AG09309 (cell line): ENCODE data around the gene GFOD1.
"Not testable (repeated sequence)": the region's sequence is repeated elsewhere in the genome, so short reads cannot be mapped to it uniquely, and the experiment has no call there.

Experiments used
- DNase-seq: peaks from one replicate; pipeline ENCODE4 v3.0.0-alpha.2; 2010; ENCODE audit warnings: low read depth
- H3K4me3 ChIP-seq: 2 replicates; pipeline ENCODE4 v1.5.1; 2011; ENCODE audit warnings: mild to moderate bottlenecking, low read depth, low read length, moderate library complexity; ENCODE audit not compliant: control insufficient read depth
- CTCF ChIP-seq: IDR thresholded peaks from 2 replicates; pipeline ENCODE4 v1.5.1; 2011; ENCODE audit warnings: mild to moderate bottlenecking, low read depth, low read length, inconsistent platforms; ENCODE audit not compliant: insufficient read depth, control insufficient read depth; ENCODE audit errors: missing control alignments

The GFOD1 gene

GRCh38 chr6:13511913-13512717 lies 24.7 kb upstream of the GFOD1 start:
- no peak for DNase-seq
- no peak overlapping the region for H3K4me3 ChIP-seq
- TF ChIP-seq CTCF: no peak

DNA sequence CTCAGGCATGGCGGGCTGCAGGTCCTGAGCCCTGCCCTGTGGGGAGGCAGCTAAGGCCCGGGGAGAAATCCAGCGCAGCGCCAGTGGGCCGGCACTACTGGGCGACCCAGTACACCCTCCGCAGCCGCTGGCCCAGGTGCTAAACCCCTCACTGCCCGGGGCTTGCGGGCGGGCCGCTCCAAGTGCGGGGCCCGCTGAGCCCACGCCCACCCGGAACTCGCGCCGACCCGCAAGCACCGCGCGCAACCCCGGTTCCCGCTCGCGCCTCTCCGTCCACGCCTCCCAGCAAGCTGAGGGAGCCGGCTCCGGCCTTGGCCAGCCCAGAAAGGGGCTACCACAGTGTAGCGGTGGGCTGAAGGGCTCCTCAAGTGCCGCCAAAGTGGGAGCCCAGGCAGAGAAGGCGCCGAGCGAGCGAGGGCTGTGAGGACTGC lies 23.8 kb upstream of the GFOD1 start:
- not testable (repeated sequence) for H3K4me3 ChIP-seq, DNase-seq

DNA sequence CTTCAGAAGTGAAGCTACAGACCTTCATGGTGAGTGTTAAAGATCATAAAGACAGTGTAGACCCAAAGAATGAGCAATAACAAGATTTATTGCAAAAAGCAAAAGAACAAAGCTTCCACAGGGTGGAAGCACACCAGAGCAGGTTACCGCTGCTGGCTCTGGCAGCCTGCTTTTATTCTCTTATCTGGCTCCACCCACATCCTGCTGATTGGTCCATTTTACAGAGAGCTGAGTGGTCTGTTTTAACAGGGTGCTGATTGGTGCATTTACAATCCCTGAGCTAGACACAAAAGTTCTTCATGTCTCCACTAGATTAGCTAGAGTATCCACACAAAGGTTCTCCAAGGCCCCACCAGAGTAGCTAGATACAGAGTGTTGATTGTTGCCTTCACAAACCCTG lies 23.0 kb upstream of the GFOD1 start:
- H3K4me3 ChIP-seq: not testable (repeated sequence)

DNA sequence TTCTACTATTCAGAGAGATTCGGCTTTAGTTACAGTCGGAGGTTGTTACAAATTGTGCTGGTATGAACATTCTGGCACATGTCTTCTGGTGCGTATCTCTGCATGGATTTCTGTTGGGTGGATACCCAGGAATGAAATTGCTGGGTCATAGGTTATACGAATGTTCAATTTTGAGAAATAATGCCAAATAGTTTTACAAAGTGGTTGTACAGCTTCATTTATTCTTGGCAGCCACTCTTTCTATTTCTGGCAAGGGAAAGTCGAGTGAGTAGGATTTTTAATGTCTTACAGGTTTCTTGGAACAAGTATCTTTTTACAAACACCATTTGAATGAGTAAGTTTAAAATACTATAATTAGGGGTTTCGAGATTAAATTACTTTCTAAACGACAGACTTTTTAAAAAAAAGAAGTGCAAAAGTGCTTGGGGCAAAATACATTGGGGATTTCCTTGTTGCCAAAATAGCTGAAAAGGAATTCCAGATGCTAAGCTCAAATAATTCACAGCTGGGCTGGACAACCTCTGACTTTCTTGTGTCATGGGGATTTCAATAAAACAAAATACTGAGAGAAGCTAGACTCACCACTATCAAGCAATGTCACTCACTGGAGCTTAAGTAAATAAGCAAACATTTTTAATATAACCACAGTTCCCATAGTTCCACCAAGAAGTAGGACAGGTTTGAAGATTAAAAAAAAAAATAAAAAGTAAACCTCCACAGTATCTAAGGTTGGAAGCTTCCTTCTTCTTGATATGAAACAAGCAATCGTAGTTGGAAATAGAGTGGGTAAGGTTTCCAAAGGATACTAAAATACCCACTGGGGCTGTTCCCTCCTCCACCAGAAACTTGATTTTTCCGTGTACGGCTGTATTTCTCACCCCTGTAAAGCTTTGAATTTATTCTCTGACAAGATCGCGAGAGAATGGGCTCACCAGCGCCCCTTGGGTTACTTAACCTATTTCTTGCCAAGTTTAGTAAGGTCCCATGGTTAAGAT lies 21.6 kb upstream of the GFOD1 start:
- DNase-seq: peak; percentile 86
- no peak overlapping the region for H3K4me3 ChIP-seq
- no peak for TF ChIP-seq CTCF

More for the DNA sequence above, 23.0 kb upstream of the GFOD1 start:
- DNase-seq: not testable (repeated sequence)

DNA sequence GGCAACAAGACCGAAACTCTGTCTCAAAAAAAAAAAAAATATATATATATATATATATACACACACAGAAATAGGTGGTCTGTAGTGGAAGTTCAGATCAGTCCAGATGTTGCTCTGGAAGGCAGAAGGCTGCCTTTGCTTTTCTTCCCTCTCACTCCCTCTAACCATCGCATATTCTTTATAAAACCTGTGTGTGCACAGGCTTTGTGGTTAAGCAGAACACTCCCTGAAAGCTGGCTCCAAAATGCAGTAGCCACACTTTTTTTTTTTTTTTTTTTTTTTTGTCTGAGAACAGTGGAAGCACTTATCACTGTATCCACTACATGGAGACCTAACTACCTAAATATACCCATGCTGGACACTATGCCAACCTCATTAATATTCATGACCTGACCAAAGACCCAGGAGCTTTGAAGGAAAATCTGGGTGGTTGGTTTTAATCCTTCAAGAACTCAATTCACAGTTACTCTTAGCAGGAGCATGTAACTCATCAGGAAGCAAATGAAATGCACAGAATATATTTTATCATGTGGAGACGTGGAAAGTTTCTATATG lies 20.0 kb upstream of the GFOD1 start:
- no peak for DNase-seq
- TF ChIP-seq CTCF: no peak
- no peak overlapping the region for H3K4me3 ChIP-seq

DNA sequence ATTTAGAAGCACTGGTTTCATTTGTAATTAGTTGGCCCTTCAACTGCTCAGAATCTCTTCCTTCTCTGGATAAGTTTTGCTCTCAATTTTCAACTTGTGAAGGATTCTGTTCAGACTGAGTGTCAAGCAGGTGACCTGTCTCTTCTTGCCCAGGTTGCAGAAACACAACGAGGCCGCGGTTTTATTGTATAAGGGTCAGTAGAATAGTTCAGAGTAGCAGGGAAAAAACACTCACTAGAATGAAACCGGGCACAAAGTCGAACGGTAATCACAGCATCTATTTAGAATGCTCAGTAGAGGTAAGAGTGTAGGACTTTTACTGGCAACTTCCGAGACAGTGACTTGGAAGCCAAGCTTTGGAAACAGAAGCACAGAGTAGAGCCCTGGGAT lies 17.9 kb upstream of the GFOD1 start:
- TF ChIP-seq CTCF: no peak
- H3K4me3 ChIP-seq: no peak overlapping the region
- DNase-seq: no peak

- H3K4me3 ChIP-seq: no peak overlapping the region
- no peak for DNase-seq
- TF ChIP-seq CTCF: no peak
Observed at GRCh38 chr6:13504611-13505344, 17.4 kb upstream of the GFOD1 start.
